ENCODE data around the gene RAMP3.

- TF ChIP-seq CTCF (conservative IDR thresholded peaks at IDR 0.05 in 1 of 2, IDR thresholded peaks at IDR 0.05 in 1 of 2; ENCODE audit: low read depth in 1 of 2, low read length in 2 of 2): no peak
- no peak for TF ChIP-seq EZH2 (IDR thresholded peaks at IDR 0.05; ENCODE audit: low read length, missing control alignments)
Observed at GRCh38 chr7:45153233-45153632, 4.4 kb upstream of the RAMP3 start.

All from fibroblast of lung (primary cell).